ENCODE measurements around the gene ITPRIP.

DNA sequence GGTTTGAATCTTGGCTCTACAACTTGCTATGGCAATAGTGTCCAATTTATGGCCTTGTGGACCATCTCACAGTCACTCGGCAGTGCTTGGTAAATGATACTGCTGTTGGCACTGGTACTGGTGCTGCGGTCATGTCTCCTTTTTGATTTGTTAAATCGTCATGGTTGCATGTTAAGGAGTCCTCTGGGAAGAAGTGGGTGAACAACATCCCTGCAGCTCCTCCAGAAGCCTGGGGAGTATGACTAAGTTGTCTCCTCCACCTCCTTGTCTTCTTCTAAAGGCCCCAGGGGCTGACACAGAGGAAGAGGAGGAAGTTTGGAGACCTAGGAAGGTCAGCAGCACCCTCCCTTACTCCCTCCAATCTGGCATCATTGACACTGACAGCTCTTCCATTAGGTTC lies 8.5 kb downstream of the ITPRIP start:
- TF ChIP-seq EZH2 (IDR thresholded peaks at IDR 0.05): no peak
- TF ChIP-seq, protein P1, sequence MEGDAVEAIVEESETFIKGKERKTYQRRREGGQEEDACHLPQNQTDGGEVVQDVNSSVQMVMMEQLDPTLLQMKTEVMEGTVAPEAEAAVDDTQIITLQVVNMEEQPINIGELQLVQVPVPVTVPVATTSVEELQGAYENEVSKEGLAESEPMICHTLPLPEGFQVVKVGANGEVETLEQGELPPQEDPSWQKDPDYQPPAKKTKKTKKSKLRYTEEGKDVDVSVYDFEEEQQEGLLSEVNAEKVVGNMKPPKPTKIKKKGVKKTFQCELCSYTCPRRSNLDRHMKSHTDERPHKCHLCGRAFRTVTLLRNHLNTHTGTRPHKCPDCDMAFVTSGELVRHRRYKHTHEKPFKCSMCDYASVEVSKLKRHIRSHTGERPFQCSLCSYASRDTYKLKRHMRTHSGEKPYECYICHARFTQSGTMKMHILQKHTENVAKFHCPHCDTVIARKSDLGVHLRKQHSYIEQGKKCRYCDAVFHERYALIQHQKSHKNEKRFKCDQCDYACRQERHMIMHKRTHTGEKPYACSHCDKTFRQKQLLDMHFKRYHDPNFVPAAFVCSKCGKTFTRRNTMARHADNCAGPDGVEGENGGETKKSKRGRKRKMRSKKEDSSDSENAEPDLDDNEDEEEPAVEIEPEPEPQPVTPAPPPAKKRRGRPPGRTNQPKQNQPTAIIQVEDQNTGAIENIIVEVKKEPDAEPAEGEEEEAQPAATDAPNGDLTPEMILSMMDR (IDR thresholded peaks at IDR 0.05): no peak

Measured in neural progenitor cell (in vitro differentiated cells).